ENCODE results near the gene AGL. TPM values are rescaled to one million over a fixed set of nuclear protein-coding genes. Genes with fewer than 3 reads are reported as not detected.
"Not testable (repeated sequence)": the region's sequence is repeated elsewhere in the genome, so short reads cannot be mapped to it uniquely, and the experiment has no call there.

The AGL gene
- total and polyA plus RNA-seq, 2 experiments from 2014 or later, result 9.3 to 34.2 TPM

- no peaks in the 10 kb centered on the region for H4K20me1 ChIP-seq (ENCODE audit: insufficient read depth, poor library complexity, severe bottlenecking)
These were observed 20.9 kb upstream of the AGL start for GRCh38 chr1:99829269-99829668.

DNA sequence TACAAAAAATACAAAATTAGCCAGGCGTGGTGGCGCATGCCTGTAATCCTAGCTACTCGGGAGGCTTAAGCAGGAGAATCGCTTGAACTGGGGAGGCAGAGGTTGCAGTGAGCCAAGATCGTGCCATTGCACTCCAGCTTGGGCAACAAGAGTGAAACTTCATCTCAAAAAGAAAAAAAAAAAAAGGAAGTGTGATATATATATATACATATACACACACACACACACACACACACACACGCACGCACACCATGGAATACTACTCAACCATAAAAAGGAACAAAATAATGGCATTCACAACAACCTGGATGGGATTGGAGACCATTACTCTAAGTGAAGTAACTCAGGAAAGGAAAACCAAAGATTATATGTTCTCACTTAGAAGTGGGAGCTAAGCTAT is 16.2 kb upstream of the AGL start:
- H3K9me2 ChIP-seq (replicated peaks; ENCODE audit: insufficient read depth); H2AFZ ChIP-seq; H3K4me2 ChIP-seq; DNase-seq (ENCODE audit: low spot score); H3K27ac ChIP-seq; H3K4me3 ChIP-seq; H3K36me3 ChIP-seq (replicated peaks; ENCODE audit: insufficient read depth, low read depth); H3K27me3 ChIP-seq; H3K9me3 ChIP-seq (ENCODE audit: low read depth); H3K4me1 ChIP-seq (ENCODE audit: insufficient read depth); H3K79me2 ChIP-seq; H4K20me1 ChIP-seq (ENCODE audit: insufficient read depth, poor library complexity, severe bottlenecking): not testable (repeated sequence)
- WGBS (ENCODE audit: low lambda C conversion rate, missing lambda C conversion rate), result 97% methylated on average over 7 of the region's 7 CpGs

More at GRCh38 chr1:99829269-99829668, 20.9 kb upstream of the AGL start:
- no peak for TF ChIP-seq EZH2 (IDR thresholded peaks at IDR 0.05; ENCODE audit: borderline replicate concordance)
- TF ChIP-seq EZH2phosphoT487 (IDR thresholded peaks at IDR 0.05; ENCODE audit: low read depth, severe bottlenecking, unreplicated experiment), result no peak
- TF ChIP-seq, protein P1, sequence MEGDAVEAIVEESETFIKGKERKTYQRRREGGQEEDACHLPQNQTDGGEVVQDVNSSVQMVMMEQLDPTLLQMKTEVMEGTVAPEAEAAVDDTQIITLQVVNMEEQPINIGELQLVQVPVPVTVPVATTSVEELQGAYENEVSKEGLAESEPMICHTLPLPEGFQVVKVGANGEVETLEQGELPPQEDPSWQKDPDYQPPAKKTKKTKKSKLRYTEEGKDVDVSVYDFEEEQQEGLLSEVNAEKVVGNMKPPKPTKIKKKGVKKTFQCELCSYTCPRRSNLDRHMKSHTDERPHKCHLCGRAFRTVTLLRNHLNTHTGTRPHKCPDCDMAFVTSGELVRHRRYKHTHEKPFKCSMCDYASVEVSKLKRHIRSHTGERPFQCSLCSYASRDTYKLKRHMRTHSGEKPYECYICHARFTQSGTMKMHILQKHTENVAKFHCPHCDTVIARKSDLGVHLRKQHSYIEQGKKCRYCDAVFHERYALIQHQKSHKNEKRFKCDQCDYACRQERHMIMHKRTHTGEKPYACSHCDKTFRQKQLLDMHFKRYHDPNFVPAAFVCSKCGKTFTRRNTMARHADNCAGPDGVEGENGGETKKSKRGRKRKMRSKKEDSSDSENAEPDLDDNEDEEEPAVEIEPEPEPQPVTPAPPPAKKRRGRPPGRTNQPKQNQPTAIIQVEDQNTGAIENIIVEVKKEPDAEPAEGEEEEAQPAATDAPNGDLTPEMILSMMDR (IDR thresholded peaks at IDR 0.05; ENCODE audit: poor library complexity), result no peak
- Histone ChIP-seq H3K4me2 (no peak overlapping the region), H3K9me2 (replicated peaks; ENCODE audit: insufficient read depth) (no peaks in the 10 kb centered on the region), H3K27ac (no peak overlapping the region), H3K4me3 (no peak overlapping the region), H3K9me3 (ENCODE audit: low read depth) (peaks cover 6% of the 10 kb centered on the region), H3K36me3 (replicated peaks; ENCODE audit: insufficient read depth, low read depth) (no peaks in the 10 kb centered on the region), H3K79me2 (no peaks in the 10 kb centered on the region), H3K27me3 (no peaks in the 10 kb centered on the region), H3K4me1 (ENCODE audit: insufficient read depth) (no peaks in the 10 kb centered on the region), H2AFZ (no peak overlapping the region)
- 84% methylated on average over 2 of the region's 2 CpGs for WGBS (ENCODE audit: low lambda C conversion rate, missing lambda C conversion rate)
- DNase-seq (ENCODE audit: low spot score), result no peak

DNA sequence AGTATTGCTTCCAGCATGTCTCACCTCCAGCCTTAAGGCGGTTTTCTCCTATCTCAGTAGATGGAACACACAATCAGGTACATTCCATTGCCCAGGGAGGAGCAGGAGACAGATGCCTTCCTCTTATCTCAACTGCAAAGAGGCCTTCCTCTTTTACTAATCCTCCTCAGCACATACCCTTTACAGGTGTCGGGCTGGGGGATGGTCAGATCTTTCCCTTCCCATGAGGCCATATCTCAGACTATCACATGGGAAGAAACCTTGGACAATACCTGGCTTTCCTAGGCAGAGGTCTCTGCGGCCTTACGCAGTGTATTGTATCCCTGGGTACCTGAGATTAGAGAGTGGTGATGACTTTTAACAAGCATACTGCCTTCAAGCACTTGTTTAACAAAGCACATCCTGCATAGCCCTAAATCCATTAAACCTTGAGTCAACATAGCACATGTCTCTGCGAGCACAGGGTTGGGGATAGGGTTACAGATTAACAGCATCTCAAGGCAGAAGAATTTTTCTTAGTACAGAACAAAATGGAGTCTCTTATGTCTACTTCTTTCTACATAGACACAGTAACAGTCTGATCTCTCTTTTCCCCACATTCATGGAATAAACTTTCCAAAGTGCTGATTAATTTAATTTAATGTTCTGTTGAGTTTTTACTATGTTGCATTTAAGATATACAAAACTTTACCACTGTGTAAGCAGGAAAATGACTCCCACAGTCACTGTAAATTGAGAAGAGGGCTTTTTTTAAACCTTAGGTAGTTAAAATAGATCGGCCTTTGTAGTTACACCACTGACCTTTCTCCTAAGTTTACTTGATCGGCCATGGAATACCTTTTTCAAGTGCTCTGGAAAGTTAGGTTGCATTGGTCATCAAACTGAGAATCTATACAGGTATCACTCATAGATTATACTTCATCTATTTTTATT is 13.7 kb upstream of the AGL start:
- H3K9me2 ChIP-seq (replicated peaks; ENCODE audit: insufficient read depth); H3K79me2 ChIP-seq; H3K27me3 ChIP-seq; H3K9me3 ChIP-seq (ENCODE audit: low read depth); H4K20me1 ChIP-seq (ENCODE audit: insufficient read depth, poor library complexity, severe bottlenecking); H3K36me3 ChIP-seq (replicated peaks; ENCODE audit: insufficient read depth, low read depth); H3K4me3 ChIP-seq; H3K4me1 ChIP-seq (ENCODE audit: insufficient read depth): not testable (repeated sequence)
- peak; percentile 33 for DNase-seq (ENCODE audit: low spot score)
- WGBS (ENCODE audit: low lambda C conversion rate, missing lambda C conversion rate), result 32% methylated on average over 7 of the region's 7 CpGs
- Histone ChIP-seq H3K27ac (peak overlapping the region; percentile 89), H3K4me2 (peak overlapping the region; percentile 52), H2AFZ (peak overlapping the region; percentile 58)

DNA sequence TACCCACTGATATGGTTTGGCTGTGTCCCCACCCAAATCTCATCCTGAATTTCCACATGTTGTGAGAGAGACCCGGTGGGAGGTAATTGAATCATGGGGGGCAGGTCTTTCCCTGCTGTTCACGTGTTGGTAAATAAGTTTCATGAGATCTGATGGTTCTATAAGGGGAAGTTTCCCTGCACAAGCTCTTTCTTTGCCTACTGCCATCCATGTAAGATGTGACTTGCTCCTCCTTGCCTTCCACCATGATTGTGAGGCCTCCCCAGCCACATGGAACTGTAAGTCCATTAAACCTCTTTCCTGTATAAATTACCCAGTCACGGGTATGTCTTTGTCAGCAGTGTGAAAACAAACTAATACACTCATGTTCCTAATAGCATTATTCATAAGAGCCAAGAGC is 9.8 kb upstream of the AGL start:
- H3K27ac ChIP-seq; H3K9me3 ChIP-seq (ENCODE audit: low read depth); H4K20me1 ChIP-seq (ENCODE audit: insufficient read depth, poor library complexity, severe bottlenecking); H3K27me3 ChIP-seq; H3K36me3 ChIP-seq (replicated peaks; ENCODE audit: insufficient read depth, low read depth); H3K9me2 ChIP-seq (replicated peaks; ENCODE audit: insufficient read depth); H3K4me3 ChIP-seq; H3K4me2 ChIP-seq; H2AFZ ChIP-seq; DNase-seq (ENCODE audit: low spot score); H3K4me1 ChIP-seq (ENCODE audit: insufficient read depth); H3K79me2 ChIP-seq: not testable (repeated sequence)
- 90% methylated on average over 3 of the region's 3 CpGs for WGBS (ENCODE audit: low lambda C conversion rate, missing lambda C conversion rate)

- no peaks in the 10 kb centered on the region for H3K27me3 ChIP-seq
- no peaks in the 10 kb centered on the region for H3K4me1 ChIP-seq (ENCODE audit: insufficient read depth)
- no peaks in the 10 kb centered on the region for H3K9me2 ChIP-seq (replicated peaks; ENCODE audit: insufficient read depth)
- no peak for DNase-seq (ENCODE audit: low spot score)
- no peak overlapping the region for H2AFZ ChIP-seq
- no peaks in the 10 kb centered on the region for H3K36me3 ChIP-seq (replicated peaks; ENCODE audit: insufficient read depth, low read depth)
- H3K27ac ChIP-seq, result no peak overlapping the region
- no peaks in the 10 kb centered on the region for H3K79me2 ChIP-seq
- H3K4me2 ChIP-seq, result no peak overlapping the region
- H4K20me1 ChIP-seq (ENCODE audit: insufficient read depth, poor library complexity, severe bottlenecking), result no peaks in the 10 kb centered on the region
- no peak overlapping the region for H3K4me3 ChIP-seq
- 89% methylated on average over 2 of the region's 2 CpGs for WGBS (ENCODE audit: low lambda C conversion rate, missing lambda C conversion rate)
- TF ChIP-seq EZH2 (IDR thresholded peaks at IDR 0.05; ENCODE audit: borderline replicate concordance) (no peak), EZH2phosphoT487 (IDR thresholded peaks at IDR 0.05; ENCODE audit: low read depth, severe bottlenecking, unreplicated experiment) (no peak)
- TF ChIP-seq, protein P1 (IDR thresholded peaks at IDR 0.05; ENCODE audit: poor library complexity), result no peak
- no peaks in the 10 kb centered on the region for H3K9me3 ChIP-seq (ENCODE audit: low read depth)
These were observed 6.4 kb upstream of the AGL start for GRCh38 chr1:99843760-99844159.

- not testable (repeated sequence) for H3K4me3 ChIP-seq; H3K4me1 ChIP-seq (ENCODE audit: insufficient read depth); H2AFZ ChIP-seq; H4K20me1 ChIP-seq (ENCODE audit: insufficient read depth, poor library complexity, severe bottlenecking); H3K36me3 ChIP-seq (replicated peaks; ENCODE audit: insufficient read depth, low read depth); H3K4me2 ChIP-seq; DNase-seq (ENCODE audit: low spot score); H3K27ac ChIP-seq; H3K9me2 ChIP-seq (replicated peaks; ENCODE audit: insufficient read depth); H3K27me3 ChIP-seq; H3K9me3 ChIP-seq (ENCODE audit: low read depth); H3K79me2 ChIP-seq
- 76% methylated on average over 9 of the region's 9 CpGs for WGBS (ENCODE audit: low lambda C conversion rate, missing lambda C conversion rate)
These were observed 5.0 kb upstream of the AGL start for GRCh38 chr1:99845201-99845600.
